Mesenchymal stem cell (in vitro differentiated cells and primary cell): ENCODE measurements around the gene HOXC12.

ENCODE experiments used
- DNase-seq: peaks from one replicate; pipeline ENCODE4 v3.0.0-alpha.2; 2013
- H2AFZ ChIP-seq: one replicate; pipeline ENCODE4 v1.6.1; 2013; ENCODE audit warnings: low read depth, mild to moderate bottlenecking, control low read depth, inconsistent platforms, low read length, moderate library complexity
- H2AK5ac ChIP-seq: 2 replicates; pipeline ENCODE4 v1.6.1; 2013; ENCODE audit warnings: low read length, moderate library complexity, mild to moderate bottlenecking, inconsistent platforms; ENCODE audit not compliant: severe bottlenecking
- H2BK120ac ChIP-seq: one replicate; pipeline ENCODE4 v1.6.1; 2013; ENCODE audit warnings: low read depth, mild to moderate bottlenecking, inconsistent platforms, low read length, moderate library complexity
- H2BK12ac ChIP-seq, 2 experiments: one replicate each; pipeline ENCODE4 v1.6.1; 2013; ENCODE audit warnings: inconsistent platforms in 2 of 2, low read length in 2 of 2, mild to moderate bottlenecking in 2 of 2, moderate library complexity in 2 of 2, control low read depth in 1 of 2
- H2BK15ac ChIP-seq: one replicate; pipeline ENCODE4 v1.6.1; 2013; ENCODE audit warnings: mild to moderate bottlenecking, low read depth, inconsistent platforms; ENCODE audit not compliant: poor library complexity, severe bottlenecking
- H2BK5ac ChIP-seq: 2 replicates; pipeline ENCODE4 v1.6.1; 2013; ENCODE audit warnings: low read depth, mild to moderate bottlenecking, low read length, control low read depth, inconsistent platforms; ENCODE audit not compliant: poor library complexity, severe bottlenecking
- H3K14ac ChIP-seq, 2 experiments: one replicate each; pipeline ENCODE4 v1.6.1; 2013; ENCODE audit warnings: inconsistent platforms in 2 of 2, low read length in 2 of 2, control low read depth in 1 of 2, mild to moderate bottlenecking in 1 of 2, moderate library complexity in 1 of 2
- H3K18ac ChIP-seq, 2 experiments: one replicate each; pipeline ENCODE4 v1.6.1; 2013; ENCODE audit warnings: inconsistent platforms in 2 of 2, low read length in 2 of 2, control low read depth in 1 of 2, low read depth in 1 of 2, mild to moderate bottlenecking in 1 of 2
- H3K23ac ChIP-seq, 2 experiments: one replicate each; pipeline ENCODE4 v1.6.1; 2013; ENCODE audit warnings: inconsistent platforms in 2 of 2, low read length in 2 of 2, mild to moderate bottlenecking in 2 of 2, moderate library complexity in 2 of 2, control low read depth in 1 of 2
- H3K27ac ChIP-seq: 2 replicates; pipeline ENCODE4 v1.5.1; 2013; ENCODE audit warnings: mild to moderate bottlenecking, moderate library complexity, low read length, control low read depth, inconsistent platforms; ENCODE audit not compliant: poor library complexity, severe bottlenecking
- H3K27me3 ChIP-seq, 2 experiments: 2 replicates each; pipeline versions ENCODE4 v1.6.1 to v1.7.0; 2013; ENCODE audit warnings: low read length in 2 of 2, mild to moderate bottlenecking in 2 of 2, moderate library complexity in 2 of 2, control low read depth in 1 of 2, inconsistent platforms in 1 of 2; ENCODE audit not compliant: control insufficient read depth in 1 of 2, insufficient read depth in 1 of 2
- H3K36me3 ChIP-seq, 2 experiments: 2 replicates each; pipeline versions ENCODE4 v1.6.1 to v1.7.0; 2013; ENCODE audit warnings: low read length in 2 of 2, control low read depth in 1 of 2, inconsistent platforms in 1 of 2, low read depth in 1 of 2, mild to moderate bottlenecking in 1 of 2; ENCODE audit not compliant: insufficient read depth in 2 of 2, control insufficient read depth in 1 of 2
- H3K4ac ChIP-seq, 2 experiments: one replicate each; pipeline ENCODE4 v1.6.1; 2013; ENCODE audit warnings: inconsistent platforms in 2 of 2, low read length in 2 of 2, mild to moderate bottlenecking in 2 of 2, moderate library complexity in 2 of 2, control low read depth in 1 of 2, low read depth in 1 of 2
- H3K4me1 ChIP-seq: 2 replicates; pipeline ENCODE4 v1.6.1; 2013; ENCODE audit warnings: low read depth, low read length, control low read depth; ENCODE audit not compliant: control insufficient read depth, insufficient read depth
- H3K4me2 ChIP-seq: 2 replicates; pipeline ENCODE4 v1.6.1; 2013; ENCODE audit warnings: low read length, mild to moderate bottlenecking, inconsistent platforms; ENCODE audit not compliant: poor library complexity, severe bottlenecking
- H3K4me3 ChIP-seq, 2 experiments: 2 replicates each; pipeline versions ENCODE4 v1.5.1 to v1.7.0; 2013; ENCODE audit warnings: low read length in 2 of 2, mild to moderate bottlenecking in 2 of 2, control low read depth in 1 of 2, low read depth in 1 of 2; ENCODE audit not compliant: insufficient read depth in 1 of 2
- H3K79me1 ChIP-seq: replicated peaks from 2 replicates; pipeline ENCODE4 v1.6.1; 2013; ENCODE audit warnings: mild to moderate bottlenecking, control low read depth, low read length, inconsistent platforms; ENCODE audit not compliant: poor library complexity, severe bottlenecking
- H3K9ac ChIP-seq: 2 replicates; pipeline ENCODE4 v1.7.0; 2013; ENCODE audit warnings: mild to moderate bottlenecking, low read length, moderate library complexity
- H3K9me3 ChIP-seq: 2 replicates; pipeline ENCODE4 v1.7.0; 2013; ENCODE audit warnings: mild to moderate bottlenecking, low read length; ENCODE audit not compliant: control insufficient read depth
- H4K8ac ChIP-seq: one replicate; pipeline ENCODE4 v1.6.1; 2013; ENCODE audit warnings: inconsistent platforms, mild to moderate bottlenecking, low read length, moderate library complexity
- H4K91ac ChIP-seq: one replicate; pipeline ENCODE4 v1.6.1; 2013; ENCODE audit warnings: mild to moderate bottlenecking, low read length, inconsistent platforms
- WGBS: methylation state at CpG from one replicate; pipeline ENCODE4 v1.1.7; 2013; ENCODE audit warnings: mixed read lengths; 5-methylcytosine and 5-hydroxymethylcytosine counted together

The HOXC12 gene

DNA sequence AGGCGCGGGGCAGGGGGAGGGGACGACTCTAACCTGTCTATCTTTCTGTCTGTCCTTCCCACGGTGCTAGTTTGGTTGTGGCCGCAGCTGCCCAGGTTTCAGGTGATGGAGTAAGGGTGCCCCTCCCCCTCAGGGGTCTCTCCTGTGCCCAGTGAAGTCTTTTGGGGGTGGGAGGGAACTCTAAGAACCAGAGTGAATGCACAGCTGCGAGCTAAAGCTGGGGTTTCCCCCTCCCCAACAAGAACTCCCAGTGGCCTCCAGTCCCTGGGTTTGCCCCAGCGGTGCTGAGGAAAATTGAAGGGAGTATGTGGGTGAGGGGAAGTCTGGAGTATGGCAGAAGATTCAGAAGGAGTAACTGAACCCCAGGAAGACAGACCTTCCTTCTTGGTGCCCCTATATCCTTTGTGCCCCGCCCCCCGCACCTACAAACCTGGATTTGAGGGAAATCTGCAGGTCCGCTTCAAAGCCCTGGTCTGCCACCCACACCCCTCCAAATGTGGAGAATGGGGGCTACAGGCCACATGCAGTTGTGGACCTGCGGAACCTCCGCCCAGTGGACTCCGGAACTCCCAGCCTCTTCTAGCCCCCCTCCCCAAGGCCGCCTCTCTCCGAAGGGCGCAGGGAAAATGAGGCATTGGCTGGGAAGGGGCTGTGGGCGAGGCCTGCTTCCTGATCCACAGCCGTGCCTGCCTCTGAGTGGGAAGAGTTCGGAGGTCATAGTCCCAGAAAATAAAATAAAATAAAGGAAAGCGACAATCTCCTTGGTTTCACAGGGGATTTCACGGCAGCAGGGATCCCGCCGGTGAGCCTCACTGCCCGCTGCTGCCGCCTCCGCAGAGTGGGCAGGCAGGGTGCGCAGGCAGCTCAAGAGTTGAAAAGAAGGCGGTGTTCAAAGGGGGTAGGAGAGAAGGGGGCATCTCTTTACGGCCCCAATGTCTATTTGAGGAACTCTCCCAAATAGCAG is 41.8 kb downstream of the HOXC12 start:
- no peaks in the 10 kb centered on the region for H3K36me3 ChIP-seq
- peak overlapping the region; percentile 29 for H2BK15ac ChIP-seq
- no peaks in the 10 kb centered on the region for H3K79me1 ChIP-seq
- no peaks in the 10 kb centered on the region for H3K9me3 ChIP-seq
- H4K91ac ChIP-seq, result no peak overlapping the region
- H3K4me3 ChIP-seq, result peak overlapping the region; percentile 63 to 87
- H3K23ac ChIP-seq, result no peak overlapping the region
- peak overlapping the region in 1 of 2 experiments; percentile 15 for H2BK12ac ChIP-seq
- peaks cover 0 to 4% of the 10 kb centered on the region in 2 experiments for H3K27me3 ChIP-seq
- H2BK5ac ChIP-seq, result peak overlapping the region; percentile 73
- no peak overlapping the region for H3K14ac ChIP-seq
- H2AFZ ChIP-seq, result no peak overlapping the region
- 49% methylated on average over 24 of the region's 29 CpGs for WGBS
- peak overlapping the region; percentile 66 for H4K8ac ChIP-seq
- H3K9ac ChIP-seq, result peak overlapping the region; percentile 98
- peak overlapping the region in 1 of 2 experiments; percentile 30 for H3K4ac ChIP-seq
- H3K4me1 ChIP-seq, result peaks cover 24% of the 10 kb centered on the region
- peak overlapping the region; percentile 83 for H3K27ac ChIP-seq
- DNase-seq, result no peak
- H3K18ac ChIP-seq, result peak overlapping the region in 1 of 2 experiments; percentile 14
- peak overlapping the region; percentile 71 for H2AK5ac ChIP-seq
- peak overlapping the region; percentile 64 for H3K4me2 ChIP-seq
- H2BK120ac ChIP-seq, result no peak overlapping the region

DNA sequence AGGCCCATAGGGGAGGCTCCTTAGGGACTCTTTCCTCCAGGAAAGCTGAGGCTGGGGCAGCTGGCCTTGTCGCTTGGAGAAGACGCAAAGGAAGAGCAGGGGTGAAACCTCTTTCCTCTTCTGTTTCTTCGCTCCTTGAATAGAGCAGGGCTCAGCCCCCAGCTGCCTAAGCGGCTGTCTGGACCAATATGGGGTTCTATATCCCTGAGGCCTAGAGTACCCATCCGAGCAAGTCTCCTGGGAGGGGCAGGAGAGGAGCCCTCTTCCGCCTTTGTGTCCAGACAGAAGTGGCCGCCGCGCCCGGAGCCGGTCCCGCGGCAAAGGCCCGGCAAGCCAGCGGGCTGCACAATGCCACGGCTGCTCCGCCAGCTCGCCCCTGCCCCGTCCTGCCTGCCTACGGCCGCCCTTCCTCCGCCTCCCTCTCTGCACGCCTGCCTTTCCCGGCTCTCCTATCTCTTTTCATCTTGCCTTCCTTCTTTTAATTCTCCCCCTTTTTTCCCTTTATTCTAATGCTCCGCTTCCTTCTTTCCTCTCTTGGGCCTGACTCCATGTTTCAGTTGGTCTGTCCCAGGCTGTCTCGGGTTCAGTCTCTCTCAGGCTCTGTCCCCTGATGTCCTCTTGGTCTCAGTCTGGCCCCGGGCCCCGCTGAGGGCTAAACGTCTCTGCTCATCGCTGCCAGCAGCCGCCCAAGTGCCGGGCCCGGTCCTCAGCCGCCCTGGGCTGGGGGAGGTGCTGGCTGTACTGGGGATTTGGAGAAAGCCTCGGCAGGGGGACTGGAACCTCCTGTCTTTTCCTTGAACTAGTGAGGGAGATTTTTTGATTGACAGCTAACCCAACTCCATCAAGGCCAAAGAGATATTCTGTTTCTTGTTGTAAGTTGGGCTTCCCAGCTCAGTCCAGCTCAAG is 42.8 kb downstream of the HOXC12 start:
- no peaks in the 10 kb centered on the region for H3K9me3 ChIP-seq
- DNase-seq, result no peak
- H4K8ac ChIP-seq, result peak overlapping the region; percentile 78
- no peak overlapping the region for H2AFZ ChIP-seq
- peak overlapping the region; percentile 64 for H3K4me2 ChIP-seq
- H3K23ac ChIP-seq, result no peak overlapping the region
- H3K18ac ChIP-seq, result peak overlapping the region; percentile 68 to 83
- H2AK5ac ChIP-seq, result peak overlapping the region; percentile 82
- peaks cover 18% of the 10 kb centered on the region for H3K4me1 ChIP-seq
- 14% methylated on average over 34 of the region's 35 CpGs for WGBS
- H3K4me3 ChIP-seq, result peak overlapping the region; percentile 63 to 87
- H3K79me1 ChIP-seq, result no peaks in the 10 kb centered on the region
- H2BK15ac ChIP-seq, result peak overlapping the region; percentile 29
- H4K91ac ChIP-seq, result no peak overlapping the region
- H2BK12ac ChIP-seq, result no peak overlapping the region
- H2BK5ac ChIP-seq, result peak overlapping the region; percentile 75
- no peaks in the 10 kb centered on the region for H3K27me3 ChIP-seq
- H3K9ac ChIP-seq, result peak overlapping the region; percentile 98
- no peak overlapping the region for H2BK120ac ChIP-seq
- peak overlapping the region; percentile 30 to 42 for H3K4ac ChIP-seq
- peak overlapping the region; percentile 83 for H3K27ac ChIP-seq
- H3K36me3 ChIP-seq, result no peaks in the 10 kb centered on the region
- no peak overlapping the region for H3K14ac ChIP-seq

DNA sequence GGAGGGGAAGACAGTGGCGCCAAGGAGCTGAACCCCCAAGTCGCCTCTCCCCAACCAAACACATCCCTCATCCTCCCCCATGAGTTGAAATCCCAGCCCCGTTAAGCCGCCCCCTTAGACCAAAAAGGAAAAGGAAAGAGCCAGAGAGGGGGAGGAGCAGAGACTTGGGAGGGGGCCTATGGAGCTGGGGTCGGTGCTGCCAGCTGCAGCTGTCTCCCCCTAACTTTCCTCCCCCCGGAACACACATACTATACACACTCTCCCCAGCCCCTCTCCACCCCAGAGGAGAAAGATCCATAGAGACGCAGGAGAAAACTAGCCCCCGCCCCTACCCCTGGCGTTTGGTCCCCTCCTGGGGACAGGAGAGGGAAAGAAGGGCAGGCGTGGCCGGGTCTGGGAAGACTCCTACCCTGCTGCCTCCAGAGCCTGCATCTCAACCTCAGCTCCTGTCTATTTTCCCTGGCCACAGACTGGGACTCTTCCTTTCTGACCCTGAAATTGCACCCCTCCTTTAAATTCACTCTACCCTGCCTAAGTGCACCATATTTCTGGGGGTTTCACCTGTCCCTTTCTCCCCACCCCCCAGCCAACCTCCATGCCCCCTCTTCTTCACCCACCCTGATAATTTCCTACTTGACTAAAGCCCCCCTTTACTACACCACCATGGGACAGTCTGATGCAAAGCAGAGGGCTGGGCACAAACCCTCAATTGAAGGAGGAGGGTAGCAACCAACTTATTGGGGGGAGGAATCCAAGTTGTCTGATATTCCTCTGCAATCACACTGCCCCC is 43.6 kb downstream of the HOXC12 start:
- WGBS, result 43% methylated on average over 7 of the region's 11 CpGs
- peaks cover 16% of the 10 kb centered on the region for H3K4me1 ChIP-seq

More for the DNA sequence above, 43.6 kb downstream of the HOXC12 start:
- peak overlapping the region; percentile 82 for H2AK5ac ChIP-seq
- peak overlapping the region; percentile 75 for H2BK5ac ChIP-seq
- no peaks in the 10 kb centered on the region for H3K9me3 ChIP-seq
- no peak overlapping the region for H3K18ac ChIP-seq
- H3K9ac ChIP-seq, result peak overlapping the region; percentile 98
- H2AFZ ChIP-seq, result no peak overlapping the region
- peaks cover 0 to 3% of the 10 kb centered on the region in 2 experiments for H3K36me3 ChIP-seq
- H3K23ac ChIP-seq, result no peak overlapping the region
- no peak overlapping the region for H2BK120ac ChIP-seq
- no peaks in the 10 kb centered on the region for H3K79me1 ChIP-seq
- no peak overlapping the region for H2BK12ac ChIP-seq
- H3K27me3 ChIP-seq, result no peaks in the 10 kb centered on the region
- H3K4ac ChIP-seq, result no peak overlapping the region
- DNase-seq, result no peak
- H3K4me2 ChIP-seq, result peak overlapping the region; percentile 64
- H3K4me3 ChIP-seq, result peak overlapping the region in 1 of 2 experiments; percentile 87
- no peak overlapping the region for H4K8ac ChIP-seq
- no peak overlapping the region for H3K14ac ChIP-seq
- peak overlapping the region; percentile 63 for H2BK15ac ChIP-seq
- H3K27ac ChIP-seq, result peak overlapping the region; percentile 75
- no peak overlapping the region for H4K91ac ChIP-seq
